ENCODE results near the gene POP7. TPM values are rescaled to one million over a fixed set of nuclear protein-coding genes. Genes with fewer than 3 reads are reported as not detected.
"Not testable (repeated sequence)": the region's sequence is repeated elsewhere in the genome, so short reads cannot be mapped to it uniquely, and the experiment has no call there.

The POP7 gene
- total RNA-seq, result 10 to 100 TPM; 14.9 to 22.8 (median 17.2) TPM
- polyA plus RNA-seq, result 10 to 100 TPM; 30.6 to 39.1 (median 38.2) TPM
- long read RNA-seq, donor 1, transcript POP7-201 (2 exons, 927 nt), result major isoform, 22 of 22 reads
- long read RNA-seq, donor 1, partial matches to known transcripts, result 0 of 22 reads
- long read RNA-seq, donor 1, other reads (novel, unspliced or antisense), result 0 of 22 reads
- long read RNA-seq, donor 2, transcript POP7-201 (2 exons, 927 nt), result major isoform, 14 of 20 reads
- long read RNA-seq, donor 2, partial matches to known transcripts, result 6 of 20 reads
- long read RNA-seq, donor 2, other reads (novel, unspliced or antisense), result 0 of 20 reads

DNA sequence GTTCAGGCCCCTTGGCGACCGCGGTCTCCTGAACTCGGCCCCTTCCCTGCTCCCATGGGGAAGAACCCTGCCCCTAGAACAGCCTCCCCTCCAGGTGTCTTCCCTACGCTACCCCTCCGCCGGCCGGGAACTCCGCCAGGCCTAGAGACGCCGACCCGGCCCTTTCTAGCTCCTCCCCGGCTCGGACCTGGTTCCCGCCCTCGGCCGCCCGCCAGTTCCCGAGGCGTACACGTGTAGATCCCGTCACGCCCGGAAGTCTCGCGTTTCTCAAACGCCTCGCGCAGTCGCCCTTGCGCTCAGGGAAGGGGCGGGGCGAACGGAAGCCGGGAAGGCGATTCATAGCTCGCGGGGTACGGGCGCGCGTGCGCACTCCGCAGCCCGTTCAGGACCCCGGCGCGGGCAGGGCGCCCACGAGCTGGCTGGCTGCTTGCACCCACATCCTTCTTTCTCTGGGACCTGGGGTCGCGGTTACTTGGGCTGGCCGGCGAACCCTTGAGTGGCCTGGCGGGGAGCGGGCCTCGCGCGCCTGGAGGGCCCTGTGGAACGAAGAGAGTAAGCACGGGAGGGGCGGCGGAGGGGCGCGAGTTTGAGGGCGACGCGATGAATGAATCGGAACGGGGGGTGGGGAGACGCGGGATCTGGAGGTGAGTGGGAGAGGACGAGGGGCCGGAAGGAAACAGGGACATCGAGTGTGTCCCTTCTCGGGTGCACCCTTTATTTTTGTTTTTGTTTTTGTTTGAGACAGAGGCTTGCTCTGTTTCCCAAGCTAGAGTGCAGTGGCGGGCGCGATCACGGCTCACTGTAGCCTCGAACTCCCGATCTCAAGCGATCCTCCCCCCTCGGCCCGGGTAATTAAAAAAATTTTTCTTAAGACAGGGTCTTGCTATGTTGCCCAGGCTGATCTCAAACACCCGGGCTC is at the start of gene POP7:
Gene POP7 (plus strand): TSS at position 369 of the 919 bp plus-strand sequence. CDS start 710 bp downstream, outside the sequence.
- TF ChIP-seq POLR2A (IDR thresholded peaks at IDR 0.05) (peak in 1 of 3 donors; percentile 10), POLR2AphosphoS5 (IDR thresholded peaks at IDR 0.05) (peak; percentile 92 to 96 (median 95))
- TF ChIP-seq, protein P1, sequence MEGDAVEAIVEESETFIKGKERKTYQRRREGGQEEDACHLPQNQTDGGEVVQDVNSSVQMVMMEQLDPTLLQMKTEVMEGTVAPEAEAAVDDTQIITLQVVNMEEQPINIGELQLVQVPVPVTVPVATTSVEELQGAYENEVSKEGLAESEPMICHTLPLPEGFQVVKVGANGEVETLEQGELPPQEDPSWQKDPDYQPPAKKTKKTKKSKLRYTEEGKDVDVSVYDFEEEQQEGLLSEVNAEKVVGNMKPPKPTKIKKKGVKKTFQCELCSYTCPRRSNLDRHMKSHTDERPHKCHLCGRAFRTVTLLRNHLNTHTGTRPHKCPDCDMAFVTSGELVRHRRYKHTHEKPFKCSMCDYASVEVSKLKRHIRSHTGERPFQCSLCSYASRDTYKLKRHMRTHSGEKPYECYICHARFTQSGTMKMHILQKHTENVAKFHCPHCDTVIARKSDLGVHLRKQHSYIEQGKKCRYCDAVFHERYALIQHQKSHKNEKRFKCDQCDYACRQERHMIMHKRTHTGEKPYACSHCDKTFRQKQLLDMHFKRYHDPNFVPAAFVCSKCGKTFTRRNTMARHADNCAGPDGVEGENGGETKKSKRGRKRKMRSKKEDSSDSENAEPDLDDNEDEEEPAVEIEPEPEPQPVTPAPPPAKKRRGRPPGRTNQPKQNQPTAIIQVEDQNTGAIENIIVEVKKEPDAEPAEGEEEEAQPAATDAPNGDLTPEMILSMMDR (IDR thresholded peaks at IDR 0.05 in 8 of 11, conservative IDR thresholded peaks at IDR 0.05 in 3 of 11), result no peak
- Histone ChIP-seq H3K27ac (peak within 1 kb of the TSS; percentile 90 to 98 (median 94)), H3K4me3 (peak within 1 kb of the TSS; percentile 72 to 92 (median 82)), H3K27me3 (replicated peaks in 1 of 7) (no peaks in the 10 kb centered on the region), H3K4me1 (peaks cover 6 to 31% (median 26%) of the 10 kb centered on the region in 6 donors), H3K36me3 (peaks cover 0 to 19% (median 0%) of the 10 kb centered on the region in 6 donors), H3K9me3 (no peaks in the 10 kb centered on the region)
- 0 to 1% (median 0%) methylated on average over 71 to 86 of the region's 86 CpGs for WGBS, 5 donors
- DNase-seq, result peak; percentile 99
- intact Hi-C loops (cut with DNase I; ENCODE audit: low total_unique reads), result loop anchor here (10.0 kb wide), 3 partner anchors 149 to 349 kb away; partner anchors contain the start of genes SLC12A9 and TSC22D4

- H3K27me3 ChIP-seq (replicated peaks in 1 of 7), result peaks cover 0 to 35% (median 8%) of the 10 kb centered on the region in 7 donors
- DNase-seq; intact Hi-C loops (cut with DNase I; ENCODE audit: low total_unique reads); H3K9me3 ChIP-seq; H3K4me3 ChIP-seq; H3K4me1 ChIP-seq; H3K27ac ChIP-seq; H3K36me3 ChIP-seq: not testable (repeated sequence)
- 78 to 88% (median 82%) methylated on average over 12 of the region's 12 CpGs for WGBS, 5 donors
These were observed 43.6 kb upstream of the POP7 start for GRCh38 chr7:100662194-100662776.

GRCh38 chr7:100665168-100665726 is 40.7 kb upstream of the POP7 start:
- intact Hi-C loops (cut with DNase I; ENCODE audit: low total_unique reads), result no loop called here
- no peaks in the 10 kb centered on the region for H3K4me1 ChIP-seq
- 90 to 98% (median 96%) methylated on average over 5 of the region's 5 CpGs for WGBS, 5 donors

More at GRCh38 chr7:100665168-100665726, 40.7 kb upstream of the POP7 start:
- TF ChIP-seq POLR2A (IDR thresholded peaks at IDR 0.05) (no peak), POLR2AphosphoS5 (IDR thresholded peaks at IDR 0.05) (no peak)
- TF ChIP-seq, protein P1 (IDR thresholded peaks at IDR 0.05 in 8 of 11, conservative IDR thresholded peaks at IDR 0.05 in 3 of 11), result no peak
- H3K9me3 ChIP-seq, result no peaks in the 10 kb centered on the region
- H3K27me3 ChIP-seq (replicated peaks in 1 of 7), result peaks cover 0 to 8% (median 0%) of the 10 kb centered on the region in 7 donors
- no peaks in the 10 kb centered on the region for H3K36me3 ChIP-seq
- no peak for DNase-seq
- no peak overlapping the region for H3K27ac ChIP-seq
- no peak overlapping the region for H3K4me3 ChIP-seq

All from spleen (tissue), 13 donors.